Ishikawa (cell line): ENCODE results near the gene MOK.

Experiments used
- CREB1 ChIP-seq: IDR thresholded peaks from 2 replicates; pipeline ENCODE4 v1.6.1; 2012; ENCODE audit warnings: low read depth
- EP300 ChIP-seq: IDR thresholded peaks from 2 replicates; pipeline ENCODE4 v1.6.1; 2012; ENCODE audit warnings: borderline replicate concordance
- MAX ChIP-seq: IDR thresholded peaks from 2 replicates; pipeline ENCODE4 v1.6.1; 2012
- NFIC ChIP-seq: IDR thresholded peaks from 2 replicates; pipeline ENCODE4 v1.6.1; 2012
- RAD21 ChIP-seq: IDR thresholded peaks from 2 replicates; pipeline ENCODE4 v1.6.1; 2012; ENCODE audit warnings: low read depth
- TAF1 ChIP-seq: IDR thresholded peaks from 2 replicates; pipeline ENCODE4 v1.6.1; 2012; ENCODE audit warnings: low read depth, mild to moderate bottlenecking
- YY1 ChIP-seq: IDR thresholded peaks from 2 replicates; pipeline ENCODE4 v1.6.1; 2012; ENCODE audit warnings: low read depth

GRCh38 chr14:102320033-102320660 lies 15.2 kb upstream of the MOK start:
- peak; percentile 23; the same call in 1 of the 2 replicates for TF ChIP-seq MAX
- no peak for TF ChIP-seq NFIC
- no peak for TF ChIP-seq EP300
- no peak for TF ChIP-seq RAD21
- no peak for TF ChIP-seq CREB1
- TF ChIP-seq TAF1, result no peak
- no peak for TF ChIP-seq YY1
